H1 (cell line): ENCODE measurements around the gene ICE1. TPM values are rescaled to one million over a fixed set of nuclear protein-coding genes. Genes with fewer than 3 reads are reported as not detected.

ENCODE experiments used
- CTCF ChIA-PET: fragments of 300-600 bp; sonication (Branson Sonifier 250); formaldehyde crosslinking; loops from one replicate; lab custom pipeline; 2021; ENCODE audit not compliant: partially characterized antibody; lab: Charles Lee
- POLR2A ChIA-PET: fragments of 300-600 bp; sonication (Branson Sonifier 250); formaldehyde crosslinking; loops from one replicate; lab custom pipeline; 2021; ENCODE audit warnings: inconsistent platforms; ENCODE audit not compliant: partially characterized antibody; lab: Charles Lee
- DNase-seq, 2 experiments: peaks; one replicate each; pipeline versions ENCODE4 v3.0.0 to v3.0.0-alpha.2; 2010 to 2022; ENCODE audit warnings: low spot score in 2 of 2, low read depth in 1 of 2, mixed read lengths in 1 of 2
- FAIRE-seq: peaks from 2 replicates; lab custom pipeline; 2011; peaks lifted over from hg19 to GRCh38; lab: Jason Lieb, UNC
- H2AFZ ChIP-seq: 2 replicates; pipeline ENCODE4 v1.8.1; 2012; ENCODE audit warnings: low read length, inconsistent platforms
- H2AK5ac ChIP-seq: 2 replicates; pipeline ENCODE4 v1.6.1; 2013; ENCODE audit warnings: low read depth, low read length
- H2BK120ac ChIP-seq: replicated peaks from 2 replicates; pipeline ENCODE3; 2013; ENCODE audit warnings: low read depth, low read length, inconsistent platforms
- H2BK12ac ChIP-seq: 2 replicates; pipeline ENCODE4 v1.6.1; 2013; ENCODE audit warnings: low read depth, low read length
- H2BK15ac ChIP-seq: 2 replicates; pipeline ENCODE4 v1.6.1; 2013; ENCODE audit warnings: low read length
- H2BK20ac ChIP-seq: 2 replicates; pipeline ENCODE4 v1.6.1; 2013; ENCODE audit warnings: low read length
- H2BK5ac ChIP-seq: 2 replicates; pipeline ENCODE4 v1.6.1; 2013; ENCODE audit warnings: low read depth, low read length
- H3K14ac ChIP-seq: 2 replicates; pipeline ENCODE4 v1.6.1; 2013; ENCODE audit warnings: inconsistent platforms; ENCODE audit not compliant: insufficient read length
- H3K18ac ChIP-seq: 2 replicates; pipeline ENCODE4 v1.6.1; 2013; ENCODE audit warnings: low read length; ENCODE audit errors: extremely low read depth
- H3K23ac ChIP-seq: 2 replicates; pipeline ENCODE4 v1.6.1; 2013; ENCODE audit warnings: inconsistent platforms; ENCODE audit not compliant: insufficient read length
- H3K23me2 ChIP-seq: 2 replicates; pipeline ENCODE4 v1.6.1; 2013; ENCODE audit warnings: low read depth, low read length
- H3K27ac ChIP-seq: 2 replicates; pipeline ENCODE4 v1.6.1; 2011; ENCODE audit warnings: low read depth, low read length, inconsistent platforms
- H3K27me3 ChIP-seq, 4 experiments: replicated peaks in 1 of 4; 1 replicate in 1 of 4; 2 replicates in 3 of 4; pipeline versions ENCODE4 v1.6.1 to v1.8.1; 2011 to 2013; ENCODE audit warnings: low read length in 3 of 4, mild to moderate bottlenecking in 3 of 4, inconsistent platforms in 2 of 4, mixed read lengths in 2 of 4, moderate library complexity in 1 of 4; ENCODE audit not compliant: control insufficient read depth in 3 of 4, insufficient read depth in 3 of 4; ENCODE audit errors: extremely low read depth in 1 of 4
- H3K36me3 ChIP-seq, 4 experiments: 2 replicates each; pipeline versions ENCODE4 v1.6.1 to v1.8.1; 2011 to 2013; ENCODE audit warnings: mild to moderate bottlenecking in 4 of 4, low read length in 3 of 4, moderate library complexity in 2 of 4, control low read depth in 1 of 4, inconsistent platforms in 1 of 4; ENCODE audit not compliant: insufficient read depth in 4 of 4, control insufficient read depth in 2 of 4
- H3K4ac ChIP-seq: replicated peaks from 2 replicates; pipeline ENCODE3; 2013; ENCODE audit warnings: low read length, low read depth, mixed read lengths, inconsistent platforms; ENCODE audit not compliant: insufficient read length
- H3K4me1 ChIP-seq, 4 experiments: replicated peaks in 1 of 4; 1 replicate in 1 of 4; 2 replicates in 3 of 4; pipeline versions ENCODE4 v1.6.1 to v1.8.1; 2011 to 2013; ENCODE audit warnings: low read length in 3 of 4, inconsistent platforms in 2 of 4, mixed read lengths in 1 of 4; ENCODE audit not compliant: insufficient read depth in 4 of 4, control insufficient read depth in 3 of 4
- H3K4me2 ChIP-seq, 2 experiments: 2 replicates each; pipeline versions ENCODE4 v1.6.1 to v1.8.1; 2011 to 2013; ENCODE audit warnings: low read depth in 2 of 2, low read length in 2 of 2, control low read depth in 1 of 2, inconsistent platforms in 1 of 2, mild to moderate bottlenecking in 1 of 2; ENCODE audit not compliant: insufficient read depth in 1 of 2
- H3K4me3 ChIP-seq, 4 experiments: fragments of 200-600, 300-600 bp in 1 of 4; sonication (generic), shearing (Covaris generic), sonication (Bioruptor Twin) in 1 of 4; 2 replicates each; pipeline versions ENCODE4 v1.5.1 to v1.8.1; 2011 to 2016; ENCODE audit warnings: low read length in 4 of 4, low read depth in 3 of 4, control low read depth in 2 of 4, inconsistent platforms in 2 of 4, mild to moderate bottlenecking in 2 of 4, mixed read lengths in 1 of 4, moderate library complexity in 1 of 4; ENCODE audit not compliant: insufficient read depth in 2 of 4; ENCODE audit errors: extremely low read depth in 1 of 4
- H3K56ac ChIP-seq: replicated peaks from 2 replicates; pipeline ENCODE3; 2013; ENCODE audit warnings: low read depth, mild to moderate bottlenecking, mixed read lengths, low read length, inconsistent platforms; ENCODE audit not compliant: insufficient read length
- H3K79me1 ChIP-seq: 2 replicates; pipeline ENCODE4 v1.6.1; 2013; ENCODE audit warnings: low read depth, low read length, control low read depth
- H3K79me2 ChIP-seq, 2 experiments: 2 replicates each; pipeline versions ENCODE4 v1.6.1 to v1.8.1; 2012 to 2013; ENCODE audit warnings: low read length in 2 of 2, mild to moderate bottlenecking in 2 of 2, inconsistent platforms in 1 of 2; ENCODE audit not compliant: insufficient read depth in 2 of 2, control insufficient read depth in 1 of 2
- H3K9ac ChIP-seq, 4 experiments: replicated peaks in 1 of 4; 1 replicate in 1 of 4; 2 replicates in 3 of 4; pipeline versions ENCODE4 v1.6.1 to v1.8.1; 2011 to 2013; ENCODE audit warnings: low read depth in 3 of 4, low read length in 3 of 4, control low read depth in 2 of 4, mild to moderate bottlenecking in 2 of 4, moderate library complexity in 2 of 4, inconsistent platforms in 1 of 4; ENCODE audit errors: extremely low read depth in 1 of 4
- H3K9me3 ChIP-seq, 2 experiments: 2 replicates each; pipeline versions ENCODE4 v1.6.1 to v1.8.1; 2012 to 2013; ENCODE audit warnings: mild to moderate bottlenecking in 2 of 2, moderate library complexity in 2 of 2, control low read depth in 1 of 2, inconsistent platforms in 1 of 2, low read depth in 1 of 2, low read length in 1 of 2, mixed read lengths in 1 of 2; ENCODE audit not compliant: insufficient read depth in 2 of 2
- H4K20me1 ChIP-seq, 2 experiments: replicated peaks in 1 of 2; 2 replicates each; pipeline versions ENCODE3 to v1.8.1; 2011 to 2013; ENCODE audit warnings: inconsistent platforms in 2 of 2, low read length in 2 of 2, mild to moderate bottlenecking in 1 of 2; ENCODE audit not compliant: insufficient read depth in 2 of 2, control insufficient read depth in 1 of 2
- H4K5ac ChIP-seq: 2 replicates; pipeline ENCODE4 v1.6.1; 2013; ENCODE audit warnings: low read length, low read depth, mixed read lengths, inconsistent platforms; ENCODE audit not compliant: insufficient read length
- H4K8ac ChIP-seq: 2 replicates; pipeline ENCODE4 v1.8.0; 2013; ENCODE audit warnings: mild to moderate bottlenecking, moderate library complexity, low read length, inconsistent platforms; ENCODE audit not compliant: insufficient read depth; ENCODE audit errors: extremely low read depth
- H4K91ac ChIP-seq: replicated peaks from 2 replicates; pipeline ENCODE3; 2013; ENCODE audit warnings: low read length, mixed read lengths, inconsistent platforms; ENCODE audit not compliant: insufficient read length
- BACH1 ChIP-seq: IDR thresholded peaks from 2 replicates; pipeline ENCODE4 v1.6.1; 2012; ENCODE audit warnings: low read length, improper control_type of control experiment
- CHD1 ChIP-seq: IDR thresholded peaks from 2 replicates; pipeline ENCODE4 v1.6.1; 2012; ENCODE audit warnings: low read depth, low read length, improper control_type of control experiment
- EP300 ChIP-seq, 2 experiments: IDR thresholded peaks; 1 replicate in 1 of 2; 2 replicates in 1 of 2; pipeline ENCODE4 v1.6.1; 2011 to 2012; ENCODE audit warnings: low read depth in 2 of 2, low read length in 2 of 2, mild to moderate bottlenecking in 2 of 2, borderline replicate concordance in 1 of 2, inconsistent platforms in 1 of 2, moderate library complexity in 1 of 2
- FOSL1 ChIP-seq: IDR thresholded peaks from 2 replicates; pipeline ENCODE4 v1.6.1; 2011; ENCODE audit warnings: mild to moderate bottlenecking, low read depth, low read length, moderate library complexity; ENCODE audit not compliant: insufficient read depth
- HDAC6 ChIP-seq: IDR thresholded peaks from one replicate; pipeline ENCODE4 v1.7.1; 2012; ENCODE audit warnings: low read depth, mild to moderate bottlenecking, inconsistent platforms, low read length, moderate library complexity
- NRF1 ChIP-seq: IDR thresholded peaks from 2 replicates; pipeline ENCODE4 v1.6.1; 2011; ENCODE audit warnings: mild to moderate bottlenecking, low read depth, low read length, improper control_type of control experiment
- POU5F1 ChIP-seq: IDR thresholded peaks from 2 replicates; pipeline ENCODE4 v1.6.1; 2011; ENCODE audit warnings: low read depth, mild to moderate bottlenecking, low read length, moderate library complexity
- RXRA ChIP-seq: IDR thresholded peaks from 2 replicates; pipeline ENCODE4 v1.6.1; 2011; ENCODE audit warnings: low read depth, mild to moderate bottlenecking, low read length, moderate library complexity; ENCODE audit not compliant: insufficient read depth
- SIRT6 ChIP-seq: IDR thresholded peaks from one replicate; pipeline ENCODE4 v1.7.1; 2012; ENCODE audit warnings: low read length, inconsistent platforms
- TAF7 ChIP-seq: optimal IDR thresholded peaks from 2 replicates; pipeline ENCODE3; 2011; ENCODE audit warnings: low read depth, mild to moderate bottlenecking, inconsistent platforms, low read length, moderate library complexity, borderline replicate concordance
- YY1 ChIP-seq: IDR thresholded peaks from 2 replicates; pipeline ENCODE4 v1.6.1; 2011; ENCODE audit warnings: low read depth, mild to moderate bottlenecking, low read length
- WGBS, 2 experiments: shearing (Covaris generic) in 1 of 2; methylation state at CpG; one replicate each; pipeline versions ENCODE4 v1.1.6 to v1.1.7; 2013 to 2015; ENCODE audit warnings: low lambda C conversion rate in 2 of 2, mixed read lengths in 2 of 2, inconsistent platforms in 1 of 2, low coverage in 1 of 2, missing lambda C conversion rate in 1 of 2; ENCODE audit not compliant: insufficient replicate concordance in 2 of 2, insufficient coverage in 1 of 2, insufficient read length in 1 of 2; ENCODE audit errors: extremely low coverage in 1 of 2, missing lambda C conversion rate in 1 of 2; 5-methylcytosine and 5-hydroxymethylcytosine counted together
- polyA plus RNA-seq, 7 experiments: library from polyadenylated mRNA; depleted of rRNA in 3 of 7; stranded (reverse) in 5 of 7; unstranded in 2 of 7; fragments of >200 nt in 5 of 7; fragments of 200-250 nt in 2 of 7; gene quantifications; 1 replicate in 5 of 7; 2 replicates in 1 of 7; 4 replicates in 1 of 7; pipeline versions ENCODE4 v1.2.1 to v1.2.3, GENCODE V29; 2011 to 2013; ENCODE audit warnings: missing spikeins in 2 of 7, mixed read lengths in 2 of 7
- total RNA-seq: library from RNA; stranded (reverse); fragmentation: NEBNext Ultra II Directional; extraction: Animal tissue kit (Norgen Biotek cat#: 25700); gene quantifications from 2 replicates; pipeline ENCODE4 v1.2.1, GENCODE V29; 2021
- TF ChIP-seq, protein P1 (sequence below), 3 experiments: IDR thresholded peaks; 1 replicate in 2 of 3; 2 replicates in 1 of 3; pipeline versions ENCODE4 v1.5.1 to v1.6.1; 2011; ENCODE audit warnings: low read length in 3 of 3, mild to moderate bottlenecking in 3 of 3, inconsistent platforms in 2 of 3, low read depth in 1 of 3, moderate library complexity in 1 of 3; ENCODE audit not compliant: insufficient read depth in 1 of 3; ENCODE audit errors: control extremely low read depth in 1 of 3

Gene ICE1
- total and polyA plus RNA-seq, 2 of the 8 experiments (the other 6 are each of a cell fraction or from before 2014, with no cell fraction given), result 11.8 to 53.9 TPM

DNA sequence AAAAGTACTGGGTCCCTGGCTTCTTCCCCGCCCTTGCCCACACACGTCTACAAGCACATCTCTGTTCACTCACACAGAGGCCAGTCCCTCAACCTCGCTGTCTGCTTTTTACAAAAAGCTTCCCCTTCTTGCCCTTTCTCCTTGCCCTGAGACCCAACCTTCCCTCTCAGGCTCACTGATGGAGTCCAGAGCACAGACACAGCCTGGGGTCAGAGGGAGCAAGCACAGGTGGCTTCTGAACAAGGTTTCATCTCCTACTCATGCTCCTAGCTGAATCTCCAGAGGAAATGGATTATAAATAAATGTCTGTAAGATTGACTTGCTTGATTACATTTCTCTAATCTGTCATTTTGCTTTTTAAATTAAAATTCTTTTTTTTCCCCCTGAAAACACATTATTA is 101.8 kb downstream of the ICE1 start:
- POLR2A ChIA-PET, result no interaction called here
- Histone ChIP-seq H3K79me2 (no peaks in the 10 kb centered on the region), H3K9ac (no peak overlapping the region), H3K4ac (peak overlapping the region; percentile 100), H3K36me3 (no peaks in the 10 kb centered on the region), H3K4me3 (no peak overlapping the region), H4K91ac (peak overlapping the region; percentile 99), H2AFZ (no peak overlapping the region), H3K27me3 (no peaks in the 10 kb centered on the region), H3K23ac (no peak overlapping the region), H4K20me1 (no peaks in the 10 kb centered on the region), H3K56ac (peak overlapping the region; percentile 39), H3K18ac (peak overlapping the region; percentile 19; the same call in 1 of the 2 replicates), H4K5ac (peak overlapping the region; percentile 60), H2AK5ac (peak overlapping the region; percentile 98; the same call in 1 of the 2 replicates), H2BK12ac (peak overlapping the region; percentile 2; the same call in 1 of the 2 replicates), H2BK5ac (peak overlapping the region; percentile 54; the same call in 1 of the 2 replicates), H4K8ac (no peak overlapping the region), H3K4me1 (peaks cover 0 to 7% (median 2%) of the 10 kb centered on the region in 4 experiments; a peak in 4 of 7 replicates), H3K14ac (no peak overlapping the region), H2BK15ac (no peak overlapping the region; the same call in 1 of the 2 replicates), H2BK20ac (peak overlapping the region; percentile 24), H3K9me3 (peaks cover 0 to 2% of the 10 kb centered on the region in 2 experiments; a peak in 1 of 4 replicates), H3K4me2 (no peak overlapping the region), H2BK120ac (peak overlapping the region; percentile 95), H3K79me1 (no peaks in the 10 kb centered on the region), H3K27ac (no peak overlapping the region), H3K23me2 (no peaks in the 10 kb centered on the region)
- FAIRE-seq (no peak), DNase-seq (no peak)
- TF ChIP-seq EP300 (IDR thresholded peaks at IDR 0.05; ENCODE audit: borderline replicate concordance in 1 of 2, low read depth in 2 of 2, low read length in 2 of 2) (no peak), FOSL1 (no peak), NRF1 (no peak), RXRA (no peak), TAF7 (no peak), BACH1 (no peak), POU5F1 (no peak), YY1 (no peak), SIRT6 (no peak), HDAC6 (no peak), CHD1 (no peak)
- TF ChIP-seq, protein P1, sequence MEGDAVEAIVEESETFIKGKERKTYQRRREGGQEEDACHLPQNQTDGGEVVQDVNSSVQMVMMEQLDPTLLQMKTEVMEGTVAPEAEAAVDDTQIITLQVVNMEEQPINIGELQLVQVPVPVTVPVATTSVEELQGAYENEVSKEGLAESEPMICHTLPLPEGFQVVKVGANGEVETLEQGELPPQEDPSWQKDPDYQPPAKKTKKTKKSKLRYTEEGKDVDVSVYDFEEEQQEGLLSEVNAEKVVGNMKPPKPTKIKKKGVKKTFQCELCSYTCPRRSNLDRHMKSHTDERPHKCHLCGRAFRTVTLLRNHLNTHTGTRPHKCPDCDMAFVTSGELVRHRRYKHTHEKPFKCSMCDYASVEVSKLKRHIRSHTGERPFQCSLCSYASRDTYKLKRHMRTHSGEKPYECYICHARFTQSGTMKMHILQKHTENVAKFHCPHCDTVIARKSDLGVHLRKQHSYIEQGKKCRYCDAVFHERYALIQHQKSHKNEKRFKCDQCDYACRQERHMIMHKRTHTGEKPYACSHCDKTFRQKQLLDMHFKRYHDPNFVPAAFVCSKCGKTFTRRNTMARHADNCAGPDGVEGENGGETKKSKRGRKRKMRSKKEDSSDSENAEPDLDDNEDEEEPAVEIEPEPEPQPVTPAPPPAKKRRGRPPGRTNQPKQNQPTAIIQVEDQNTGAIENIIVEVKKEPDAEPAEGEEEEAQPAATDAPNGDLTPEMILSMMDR (IDR thresholded peaks at IDR 0.05; ENCODE audit: control extremely low read depth in 1 of 3, insufficient read depth in 1 of 3, low read depth in 1 of 3, low read length in 3 of 3), result no peak
- CTCF ChIA-PET, result no interaction called here
- 93% methylated on average over 3 of the region's 3 CpGs; no CpG with 5 or more reads in 1 of the 2 experiments for WGBS, 2 experiments
